Kidney (tissue), 22 donors: ENCODE data around the gene SCYGR2. TPM values are rescaled to one million over a fixed set of nuclear protein-coding genes. Genes with fewer than 3 reads are reported as not detected.
A peak's percentile ranks its signal among the peaks of the same experiment; 100 is the strongest.
"Not testable (repeated sequence)": the region's sequence is repeated elsewhere in the genome, so short reads cannot be mapped to it uniquely, and the experiment has no call there.

Experiments
- DNase-seq, 5 donors: peaks; one replicate each; pipeline ENCODE4 v3.0.0-alpha.2; 2013 to 2020
- FAIRE-seq: peaks from 2 replicates; lab custom pipeline; 2012; peaks lifted over from hg19 to GRCh38; lab: Jason Lieb, UNC
- H3K27ac ChIP-seq, 2 donors: one replicate each; pipeline ENCODE4 v1.7.0; 2013; ENCODE audit warnings: low read depth in 2 of 2, low read length in 2 of 2, inconsistent platforms in 1 of 2
- H3K27me3 ChIP-seq: one replicate; pipeline ENCODE4 v1.7.1; 2013; ENCODE audit warnings: low read length, inconsistent platforms; ENCODE audit not compliant: control insufficient read depth, insufficient read depth
- H3K36me3 ChIP-seq, 3 donors: one replicate each; pipeline versions ENCODE4 v1.7.0 to v1.7.1; 2013; ENCODE audit warnings: low read length in 3 of 3, control low read depth in 1 of 3, inconsistent platforms in 1 of 3; ENCODE audit not compliant: insufficient read depth in 3 of 3, control insufficient read depth in 2 of 3
- H3K4me1 ChIP-seq, 3 donors: one replicate each; pipeline versions ENCODE4 v1.7.0 to v1.7.1; 2013; ENCODE audit warnings: low read length in 3 of 3, inconsistent platforms in 1 of 3, low read depth in 1 of 3; ENCODE audit not compliant: control insufficient read depth in 2 of 3, insufficient read depth in 2 of 3
- H3K4me3 ChIP-seq, 3 donors: one replicate each; pipeline versions ENCODE4 v1.7.0 to v1.8.1; 2013; ENCODE audit warnings: low read length in 3 of 3, control low read depth in 1 of 3, inconsistent platforms in 1 of 3
- H3K9ac ChIP-seq, 3 donors: one replicate each; pipeline versions ENCODE4 v1.7.0 to v1.7.1; 2013; ENCODE audit warnings: low read length in 3 of 3, control low read depth in 1 of 3, inconsistent platforms in 1 of 3
- H3K9me3 ChIP-seq, 3 donors: one replicate each; pipeline versions ENCODE4 v1.7.0 to v1.7.1; 2013; ENCODE audit warnings: low read length in 3 of 3, control low read depth in 1 of 3, inconsistent platforms in 1 of 3; ENCODE audit not compliant: control insufficient read depth in 2 of 3, insufficient read depth in 1 of 3
- CTCF ChIP-seq: IDR thresholded peaks from 3 replicates; pipeline ENCODE4 v1.5.1; 2012; ENCODE audit warnings: mild to moderate bottlenecking, moderate library complexity, borderline replicate concordance; ENCODE audit not compliant: insufficient read depth; ENCODE audit errors: extremely low read depth
- intact Hi-C: fragments of 100-400 bp; cut with DNase I; formaldehyde crosslinking; loops from one replicate; pipeline ENCODE4 v1.11.1; 2022
- long read RNA-seq, 10 donors: library from polyadenylated mRNA in 1 of 10; unstranded in 1 of 10; transcript quantifications; one replicate each; pipeline ENCODE4 v2.0.0 and lab custom pipeline, GENCODE V29; 2021 to 2026
- polyA plus RNA-seq: library from polyadenylated mRNA; stranded (reverse); fragments of 350-450 nt; fragmentation: Illumina TruSeq; extraction: RNeasy Lipid Tissue Mini Kit (QIAGEN cat#74804); gene quantifications from one replicate; pipeline ENCODE4 v1.2.3, GENCODE V29; 2014; ENCODE audit warnings: low read depth, low replicate concordance; ENCODE audit not compliant: insufficient read depth
- total RNA-seq: library from RNA; stranded (reverse); fragmentation: NEBNext Ultra II Directional; extraction: Animal tissue kit (Norgen Biotek cat#: 25700); gene quantifications from one replicate; pipeline ENCODE4 v1.2.1, GENCODE V29; 2021
- donor health status: control.
- donor health status: control.
- donor health status: control.
- donor health status: control.
- donor health status: control.
- donor health status: DM: yes; HTN: yes; CAD: no.
- donor health status: Normal renal cell carcinoma (clear cell type).

The SCYGR2 gene
- total RNA-seq (not detected), polyA plus RNA-seq (not detected)
- long read RNA-seq, donor 1, result 0 reads
- long read RNA-seq, donor 2, result 0 reads
- long read RNA-seq, donor 3, result 0 reads
- long read RNA-seq, donor 4, result 0 reads
- long read RNA-seq, donor 5, result 0 reads
- long read RNA-seq, donor 6, result 0 reads
- long read RNA-seq, donor 7, result 0 reads
- long read RNA-seq, donor 8, result 0 reads
- long read RNA-seq, donor 9, result 0 reads
- long read RNA-seq, donor 10, result 0 reads

- H3K4me3 ChIP-seq, H3K9me3 ChIP-seq, H3K9ac ChIP-seq, H3K4me1 ChIP-seq, FAIRE-seq, H3K36me3 ChIP-seq, intact Hi-C loops, DNase-seq, H3K27ac ChIP-seq, H3K27me3 ChIP-seq: not testable (repeated sequence)
These were observed at the start of gene SCYGR2 for GRCh38 chr2:227598835-227599503. Gene SCYGR2 (plus strand): TSS chr2:227598893. CDS start chr2:227598893, 0 bp downstream.

- H3K4me3 ChIP-seq, result no peak overlapping the region
- H3K9ac ChIP-seq, result no peak overlapping the region
- H3K36me3 ChIP-seq, result peaks cover 0 to 10% (median 4%) of the 10 kb centered on the region in 3 donors
- intact Hi-C loops, result no loop called here
- no peaks in the 10 kb centered on the region for H3K27me3 ChIP-seq
- H3K27ac ChIP-seq, result no peak overlapping the region
- H3K4me1 ChIP-seq, result no peaks in the 10 kb centered on the region
- no peaks in the 10 kb centered on the region for H3K9me3 ChIP-seq
- FAIRE-seq (no peak), DNase-seq (peak in 1 of 5 donors; percentile 6)
- no peak for TF ChIP-seq CTCF
These were observed 46.9 kb upstream of the SCYGR2 start for GRCh38 chr2:227551836-227552235.

- H3K9me3 ChIP-seq, result no peaks in the 10 kb centered on the region
- H3K27me3 ChIP-seq, result no peaks in the 10 kb centered on the region
- H3K4me1 ChIP-seq, result no peaks in the 10 kb centered on the region
- FAIRE-seq, result peak; percentile 88
- no peak for TF ChIP-seq CTCF
- no peak overlapping the region for H3K9ac ChIP-seq
- intact Hi-C loops, result no loop called here
- no peak overlapping the region for H3K4me3 ChIP-seq
- no peaks in the 10 kb centered on the region for H3K36me3 ChIP-seq
- DNase-seq, result no peak
- H3K27ac ChIP-seq, result no peak overlapping the region
These were observed 36.1 kb upstream of the SCYGR2 start for GRCh38 chr2:227562581-227562980.

GRCh38 chr2:227565080-227565479 is 33.6 kb upstream of the SCYGR2 start:
- Histone ChIP-seq H3K27ac (no peak overlapping the region), H3K9ac (no peak overlapping the region), H3K9me3 (no peaks in the 10 kb centered on the region), H3K27me3 (no peaks in the 10 kb centered on the region), H3K4me1 (no peaks in the 10 kb centered on the region), H3K36me3 (no peaks in the 10 kb centered on the region), H3K4me3 (no peak overlapping the region)
- TF ChIP-seq CTCF, result no peak
- FAIRE-seq (no peak), DNase-seq (no peak)
- intact Hi-C loops, result no loop called here
